ENCODE results near the gene SPR. TPM values are rescaled to one million over a fixed set of nuclear protein-coding genes. Genes with fewer than 3 reads are reported as not detected.

SPR gene
- polyA plus RNA-seq, 4 donors = 11.5 to 13.4 (median 12.3) TPM

- no peak for DNase-seq (ENCODE audit: low read depth in 4 of 4, low spot score in 3 of 4)
Measured at GRCh38 chr2:72915320-72915906, 28.2 kb downstream of the SPR start.

DNA sequence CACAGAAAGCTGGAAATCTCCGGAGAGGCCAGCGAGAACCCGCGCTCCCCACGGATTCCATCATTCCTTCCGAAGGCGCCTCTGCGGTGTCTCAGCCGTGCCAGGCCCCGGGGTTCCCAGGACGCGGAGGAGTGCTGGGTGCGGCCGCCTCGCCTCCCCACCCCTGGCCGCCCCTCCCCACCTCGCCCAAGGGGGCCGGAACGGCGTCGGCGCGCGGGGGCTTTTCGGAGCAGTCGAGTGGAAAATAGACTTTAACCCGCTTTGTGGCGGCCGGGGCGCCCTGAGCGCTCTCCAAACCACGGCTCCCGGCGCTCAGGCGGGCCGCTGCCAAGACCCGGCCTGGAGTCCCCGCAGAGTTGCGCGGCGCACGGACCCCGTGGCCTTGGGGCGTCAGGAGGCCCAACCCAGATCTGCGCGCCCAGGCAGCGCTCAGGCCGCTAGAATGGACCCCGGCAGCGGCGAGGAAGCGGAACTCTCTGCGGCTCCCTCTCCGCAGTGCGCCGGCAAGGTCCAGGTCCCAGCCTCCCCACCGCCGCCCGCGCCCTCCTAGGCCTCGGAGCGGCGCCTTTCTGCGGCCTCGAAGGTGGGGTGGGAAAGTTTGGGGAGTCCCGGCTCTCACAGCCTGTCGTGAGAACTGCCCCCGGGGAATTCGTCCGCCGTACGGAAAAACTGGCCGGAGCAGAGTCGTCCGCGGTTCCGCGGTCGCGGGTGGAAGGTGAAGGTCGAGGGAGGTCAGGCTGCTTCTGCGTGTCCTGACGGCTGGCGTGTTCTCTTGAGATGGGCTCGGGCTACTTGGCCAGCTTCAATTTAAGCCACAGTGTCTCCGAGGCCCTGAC is 28.9 kb downstream of the SPR start:
- no peak for DNase-seq (ENCODE audit: low read depth in 4 of 4, low spot score in 3 of 4)

GRCh38 chr2:72916743-72917137 is 29.5 kb downstream of the SPR start:
- DNase-seq (ENCODE audit: low read depth in 4 of 4, low spot score in 3 of 4) = no peak

- no peak for DNase-seq (ENCODE audit: low read depth in 4 of 4, low spot score in 3 of 4)
Measured at GRCh38 chr2:72917138-72917876, 30.1 kb downstream of the SPR start, which contains the start of gene EMX1. Gene EMX1, plus strand, starts transcription at chr2:72917519. Its CDS starts 334 bp downstream, at chr2:72917853.

DNA sequence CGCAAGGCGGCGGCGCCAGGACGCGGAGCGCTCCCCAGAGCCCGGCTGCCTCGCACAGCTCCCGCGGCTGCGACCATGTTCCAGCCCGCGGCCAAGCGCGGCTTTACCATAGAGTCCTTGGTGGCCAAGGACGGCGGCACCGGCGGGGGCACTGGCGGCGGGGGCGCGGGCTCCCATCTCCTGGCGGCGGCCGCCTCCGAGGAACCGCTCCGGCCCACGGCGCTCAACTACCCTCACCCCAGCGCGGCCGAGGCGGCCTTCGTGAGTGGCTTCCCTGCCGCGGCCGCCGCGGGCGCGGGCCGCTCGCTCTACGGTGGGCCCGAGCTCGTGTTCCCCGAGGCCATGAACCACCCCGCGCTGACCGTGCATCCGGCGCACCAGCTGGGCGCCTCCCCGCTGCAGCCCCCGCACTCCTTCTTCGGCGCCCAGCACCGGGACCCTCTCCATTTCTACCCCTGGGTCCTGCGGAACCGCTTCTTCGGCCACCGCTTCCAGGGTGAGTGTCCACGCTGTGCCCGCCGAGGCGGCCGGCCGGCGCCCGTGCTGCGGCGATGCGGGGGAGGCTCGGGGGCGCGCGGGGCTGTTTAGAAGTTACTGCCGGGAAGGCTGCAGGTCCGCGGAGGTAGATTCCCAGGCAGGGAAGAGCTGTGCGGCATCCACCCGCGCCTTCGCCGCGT is 30.8 kb downstream of the SPR start:
- DNase-seq (ENCODE audit: low read depth in 4 of 4, low spot score in 3 of 4) = no peak

DNA sequence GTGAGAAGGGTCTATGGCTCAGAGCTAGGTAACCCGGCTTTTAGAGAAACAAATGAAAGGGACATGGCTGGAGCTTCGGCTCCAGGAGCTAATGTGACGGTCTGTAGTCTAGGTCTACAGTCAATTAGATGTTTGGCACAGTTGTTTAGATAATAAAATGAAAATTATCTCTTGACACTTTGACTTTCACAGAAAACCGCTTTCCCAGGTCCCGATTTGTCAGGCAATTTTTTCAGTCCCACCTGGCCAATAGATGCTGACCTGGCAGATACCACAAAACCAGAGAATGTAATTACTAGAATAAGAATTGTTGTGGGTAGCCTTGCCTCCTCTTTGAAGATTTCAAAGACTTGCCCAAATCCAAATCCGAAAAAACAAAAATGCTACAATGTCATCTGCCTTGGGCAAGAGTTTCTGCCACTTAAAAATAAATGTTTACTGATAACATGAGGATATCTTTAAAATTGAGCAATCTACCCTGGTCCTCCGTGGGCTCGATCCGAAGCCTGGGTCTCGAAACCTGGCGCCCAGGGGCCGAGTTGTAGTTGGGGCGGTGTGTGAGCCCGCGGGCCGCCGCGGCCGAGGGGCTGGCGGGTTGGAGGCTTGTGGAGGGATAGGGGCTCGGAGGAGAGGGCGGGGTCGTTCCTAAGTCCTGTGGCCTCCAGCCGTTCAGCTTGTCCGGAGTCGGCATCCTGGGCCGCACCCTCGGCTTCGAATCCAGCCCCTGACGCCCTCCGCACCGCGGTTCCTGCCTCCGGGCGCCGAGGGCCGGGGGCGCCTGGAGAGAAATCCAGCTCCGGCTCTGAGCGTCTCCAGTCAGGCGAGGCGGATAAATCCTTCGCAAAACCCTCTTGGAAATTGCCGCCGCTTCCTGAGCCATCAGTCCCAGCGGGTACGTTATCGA is 32.5 kb downstream of the SPR start:
- no peak for DNase-seq (ENCODE audit: low read depth in 4 of 4, low spot score in 3 of 4)

- DNase-seq (ENCODE audit: low read depth in 4 of 4, low spot score in 3 of 4) = no peak
Measured at GRCh38 chr2:72920318-72921087, 33.3 kb downstream of the SPR start.

DNA sequence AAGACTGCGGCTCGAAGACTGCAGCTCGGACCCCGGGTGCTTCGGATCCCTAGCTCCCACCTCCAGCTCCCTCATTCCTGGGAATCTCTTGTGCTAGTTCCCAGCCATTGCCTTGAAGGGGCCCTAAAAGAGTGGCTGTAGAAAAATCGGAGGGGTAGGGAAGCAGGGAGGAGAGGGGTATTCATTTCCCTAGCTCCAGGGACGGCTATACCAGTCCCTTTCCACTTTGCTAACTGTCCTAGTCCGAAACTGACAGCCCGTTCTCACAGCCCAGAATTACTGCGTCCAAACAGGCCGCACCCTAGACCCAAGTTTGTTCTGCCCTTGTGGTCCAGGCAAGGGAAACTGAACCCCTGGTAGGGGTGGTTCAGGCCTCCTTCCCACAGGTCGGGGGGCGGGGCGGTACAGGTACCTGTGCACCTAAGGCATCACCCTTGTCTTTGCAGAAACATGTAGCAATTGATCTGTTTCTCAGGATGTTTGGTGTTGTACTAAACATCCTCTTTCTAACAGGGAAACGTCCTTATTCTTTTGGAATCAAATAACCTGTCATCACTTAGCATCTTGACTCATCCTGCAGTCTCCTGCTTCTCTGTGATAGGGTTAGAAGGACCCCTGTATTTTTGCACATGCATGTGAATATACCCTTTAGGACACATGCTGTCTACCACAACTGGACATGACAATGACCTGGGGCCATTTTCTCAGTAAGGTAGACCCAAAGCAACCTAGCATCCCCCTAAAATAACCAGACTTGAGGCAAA is 34.1 kb downstream of the SPR start:
- DNase-seq (ENCODE audit: low read depth in 4 of 4, low spot score in 3 of 4) = no peak

DNA sequence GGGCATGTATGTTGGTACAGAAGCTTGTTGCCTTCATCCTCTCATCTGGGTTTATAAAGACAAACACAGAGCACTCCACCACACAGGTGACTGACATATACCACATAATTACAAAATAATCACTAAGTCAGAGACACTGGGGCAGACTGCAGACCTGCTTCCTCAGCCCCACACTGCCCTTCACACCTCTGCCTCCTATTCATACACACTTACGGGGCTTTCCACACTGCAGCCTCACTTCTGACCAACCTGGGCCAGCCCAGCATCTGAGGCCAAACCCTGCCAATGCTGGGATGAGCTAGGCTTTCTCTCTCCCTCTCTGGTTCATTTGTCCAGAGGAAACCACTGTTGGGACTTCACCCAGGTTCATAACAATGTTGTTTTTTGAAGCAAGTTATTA is 34.6 kb downstream of the SPR start:
- no peak for DNase-seq (ENCODE audit: low read depth in 4 of 4, low spot score in 3 of 4)

GRCh38 chr2:72923833-72924352 is 36.7 kb downstream of the SPR start:
- no peak for DNase-seq (ENCODE audit: low read depth in 4 of 4, low spot score in 3 of 4)

DNA sequence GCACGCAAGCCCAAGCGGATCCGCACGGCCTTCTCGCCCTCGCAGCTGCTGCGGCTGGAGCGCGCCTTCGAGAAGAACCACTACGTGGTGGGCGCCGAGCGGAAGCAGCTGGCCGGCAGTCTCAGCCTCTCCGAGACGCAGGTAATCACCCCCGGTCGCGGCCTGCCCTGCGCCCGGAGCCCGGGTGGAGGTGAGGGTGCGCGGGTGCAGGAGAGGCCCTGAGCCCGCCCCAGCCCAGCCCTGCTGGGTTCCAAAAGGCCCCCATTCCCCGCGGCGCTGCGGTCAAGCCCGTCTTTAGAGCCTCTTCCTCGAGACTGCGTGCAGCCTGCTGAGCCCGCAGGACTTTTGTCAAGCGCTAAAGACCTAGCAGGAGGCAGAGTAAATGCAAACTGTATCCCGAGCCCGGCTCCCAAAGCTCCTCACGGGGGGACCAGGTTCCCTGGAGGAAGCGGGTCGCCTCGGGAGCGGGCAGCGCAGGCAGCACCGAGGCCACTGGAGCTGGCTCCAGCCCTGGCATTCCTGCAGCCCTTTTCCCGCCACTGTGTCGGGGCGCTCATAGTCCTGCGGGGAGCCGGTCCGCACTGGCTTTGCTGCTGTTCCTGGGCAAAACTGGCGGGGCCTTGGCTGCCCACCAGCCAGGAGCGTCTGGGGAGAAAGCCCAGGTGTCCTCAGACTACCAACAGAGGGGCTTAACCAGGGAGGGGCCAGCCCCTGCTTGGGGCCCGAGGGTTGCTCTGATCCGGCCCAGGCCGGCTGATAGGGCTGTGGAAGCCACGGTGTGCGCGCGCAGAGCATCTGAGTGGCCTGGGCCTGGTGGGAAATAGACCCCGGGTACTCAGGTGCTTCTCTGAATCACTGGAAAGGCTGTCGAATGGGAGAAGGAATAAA is 37.4 kb downstream of the SPR start:
- no peak for DNase-seq (ENCODE audit: low read depth in 4 of 4, low spot score in 3 of 4)

- no peak for DNase-seq (ENCODE audit: low read depth in 4 of 4, low spot score in 3 of 4)
Measured at GRCh38 chr2:72925328-72925943, 38.2 kb downstream of the SPR start.

DNA sequence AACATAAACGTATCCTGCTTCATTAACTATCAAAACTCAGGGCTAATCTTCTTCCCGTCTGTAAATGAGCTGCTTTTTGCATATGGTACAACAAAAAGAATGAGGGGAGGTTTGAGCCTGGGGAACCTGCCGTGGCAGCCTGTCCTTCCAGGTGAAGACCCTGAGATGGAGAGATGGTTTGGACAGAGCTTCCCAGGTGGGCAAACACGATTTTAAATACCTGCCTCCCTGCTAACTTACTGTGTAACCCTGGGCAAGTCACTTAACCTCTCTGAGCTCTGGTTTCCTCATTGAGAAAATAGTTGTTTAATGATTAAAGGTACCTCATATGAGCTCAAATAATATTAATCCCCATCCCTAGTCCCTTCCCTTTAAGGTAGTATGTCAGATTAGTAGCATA is 39.2 kb downstream of the SPR start:
- DNase-seq (ENCODE audit: low read depth in 4 of 4, low spot score in 3 of 4) = no peak

DNA sequence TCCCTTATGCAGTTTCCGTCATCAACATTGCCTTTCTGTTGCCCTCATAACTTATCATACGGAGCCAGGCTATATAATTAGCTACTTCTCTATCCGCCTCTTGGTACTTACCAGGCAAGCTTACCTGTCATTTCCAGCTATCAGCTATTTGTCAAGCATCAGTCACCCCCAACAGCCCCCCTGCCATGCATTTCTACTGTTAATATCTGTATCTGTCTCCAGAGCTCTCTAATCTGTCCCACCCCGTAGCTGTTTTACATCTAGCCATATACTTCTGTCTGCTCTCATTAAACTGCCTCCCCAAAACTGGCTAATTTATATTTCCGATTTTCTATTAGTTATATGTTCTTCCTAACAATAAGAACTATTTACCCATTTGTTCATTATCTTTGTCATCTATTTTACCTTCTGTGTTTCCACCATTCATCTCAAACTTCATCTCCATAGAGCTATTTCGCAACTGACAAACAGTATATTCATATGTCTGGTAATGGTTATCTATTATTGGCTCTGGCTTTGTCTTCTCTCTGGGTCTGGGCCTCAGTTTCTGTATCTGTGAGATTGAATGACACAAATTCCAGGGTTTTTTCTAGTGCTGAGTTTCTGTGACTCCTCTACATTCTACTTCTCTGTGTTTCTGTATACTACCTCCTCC is 39.7 kb downstream of the SPR start:
- DNase-seq (ENCODE audit: low read depth in 4 of 4, low spot score in 3 of 4) = no peak

DNA sequence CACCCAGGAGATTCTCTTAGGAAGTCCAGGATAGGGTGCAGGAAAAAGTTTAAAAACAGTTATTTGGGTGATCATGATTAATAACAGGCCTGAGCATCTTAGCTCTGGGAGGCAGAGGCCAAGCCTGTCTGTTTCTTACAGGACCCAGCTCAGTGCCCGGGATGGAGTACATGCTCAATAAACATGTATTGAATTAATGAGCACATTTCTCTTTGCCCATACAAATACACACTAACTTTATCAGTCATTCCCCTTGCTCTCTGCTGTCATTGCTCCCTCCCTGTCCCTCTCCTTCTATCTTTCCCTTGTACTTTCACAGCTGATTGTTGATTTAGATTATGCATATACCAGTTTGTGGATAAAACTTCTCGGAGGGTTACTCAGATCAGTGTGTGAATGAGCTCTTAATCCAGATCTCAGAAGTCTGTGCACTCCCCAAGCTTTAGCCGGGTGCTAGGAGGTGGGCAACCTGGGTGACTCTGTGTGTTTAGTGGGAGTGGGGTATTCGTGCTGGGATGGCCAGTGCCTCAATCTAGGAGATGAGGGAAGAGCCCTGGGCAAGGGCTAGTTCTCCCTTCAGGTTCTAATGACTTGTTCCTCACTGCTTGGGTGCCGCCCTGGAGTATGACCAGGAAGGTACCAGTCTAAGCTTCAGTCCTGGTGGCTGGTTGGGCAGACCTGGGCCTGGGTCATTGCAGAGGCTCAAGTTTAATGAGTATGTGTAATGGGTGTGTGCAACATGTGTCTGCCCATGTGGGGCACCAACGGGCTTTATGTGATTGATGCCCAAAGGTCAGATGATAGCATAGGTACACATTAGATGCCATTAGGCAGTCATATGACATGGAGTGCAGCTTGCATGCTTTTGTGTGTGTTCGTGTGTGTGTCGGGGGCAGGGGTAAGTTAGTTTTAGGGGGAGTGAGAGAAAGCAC is 40.7 kb downstream of the SPR start:
- no peak for DNase-seq (ENCODE audit: low read depth in 4 of 4, low spot score in 3 of 4)
